Cardiac fibroblast (primary cell): ENCODE data around the gene GFPT1.

Experiments used
- DNase-seq, 2 donors: peaks; one replicate each; pipeline versions ENCODE4 v3.0.0 to v3.0.0-alpha.2; 2010; ENCODE audit warnings: low read depth in 2 of 2
- H3K4me3 ChIP-seq, 2 donors: replicated peaks in 1 of 2; 1 replicate in 1 of 2; 2 replicates in 1 of 2; pipeline ENCODE4 v1.5.1; 2011; ENCODE audit warnings: low read depth in 2 of 2, low read length in 2 of 2, mild to moderate bottlenecking in 2 of 2, moderate library complexity in 1 of 2
- TF ChIP-seq, protein P1 (sequence below): IDR thresholded peaks from one replicate; pipeline ENCODE4 v1.5.1; 2011; ENCODE audit warnings: low read depth, mild to moderate bottlenecking, low read length, inconsistent platforms

GFPT1 gene

DNA sequence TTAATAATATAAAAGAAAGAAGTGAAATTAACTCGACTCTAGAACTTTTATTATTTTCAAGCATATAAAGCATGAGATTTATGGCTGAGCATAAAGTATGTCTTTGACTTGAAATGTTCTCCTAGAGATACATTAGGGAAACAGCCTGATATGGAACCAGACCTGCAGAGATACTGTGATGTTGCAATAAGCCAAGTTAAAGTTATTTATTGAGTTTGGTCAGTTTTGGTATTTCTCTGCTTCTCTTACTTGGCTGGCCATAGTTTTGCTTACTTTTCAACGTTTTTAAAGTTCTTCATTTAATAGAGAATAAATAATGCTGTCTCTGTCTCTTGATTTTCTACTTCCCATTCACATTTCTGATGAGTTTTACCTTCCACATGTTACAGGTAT lies 76.0 kb downstream of the GFPT1 start:
- TF ChIP-seq, protein P1, sequence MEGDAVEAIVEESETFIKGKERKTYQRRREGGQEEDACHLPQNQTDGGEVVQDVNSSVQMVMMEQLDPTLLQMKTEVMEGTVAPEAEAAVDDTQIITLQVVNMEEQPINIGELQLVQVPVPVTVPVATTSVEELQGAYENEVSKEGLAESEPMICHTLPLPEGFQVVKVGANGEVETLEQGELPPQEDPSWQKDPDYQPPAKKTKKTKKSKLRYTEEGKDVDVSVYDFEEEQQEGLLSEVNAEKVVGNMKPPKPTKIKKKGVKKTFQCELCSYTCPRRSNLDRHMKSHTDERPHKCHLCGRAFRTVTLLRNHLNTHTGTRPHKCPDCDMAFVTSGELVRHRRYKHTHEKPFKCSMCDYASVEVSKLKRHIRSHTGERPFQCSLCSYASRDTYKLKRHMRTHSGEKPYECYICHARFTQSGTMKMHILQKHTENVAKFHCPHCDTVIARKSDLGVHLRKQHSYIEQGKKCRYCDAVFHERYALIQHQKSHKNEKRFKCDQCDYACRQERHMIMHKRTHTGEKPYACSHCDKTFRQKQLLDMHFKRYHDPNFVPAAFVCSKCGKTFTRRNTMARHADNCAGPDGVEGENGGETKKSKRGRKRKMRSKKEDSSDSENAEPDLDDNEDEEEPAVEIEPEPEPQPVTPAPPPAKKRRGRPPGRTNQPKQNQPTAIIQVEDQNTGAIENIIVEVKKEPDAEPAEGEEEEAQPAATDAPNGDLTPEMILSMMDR: no peak
- H3K4me3 ChIP-seq: no peak overlapping the region
- no peak for DNase-seq

DNA sequence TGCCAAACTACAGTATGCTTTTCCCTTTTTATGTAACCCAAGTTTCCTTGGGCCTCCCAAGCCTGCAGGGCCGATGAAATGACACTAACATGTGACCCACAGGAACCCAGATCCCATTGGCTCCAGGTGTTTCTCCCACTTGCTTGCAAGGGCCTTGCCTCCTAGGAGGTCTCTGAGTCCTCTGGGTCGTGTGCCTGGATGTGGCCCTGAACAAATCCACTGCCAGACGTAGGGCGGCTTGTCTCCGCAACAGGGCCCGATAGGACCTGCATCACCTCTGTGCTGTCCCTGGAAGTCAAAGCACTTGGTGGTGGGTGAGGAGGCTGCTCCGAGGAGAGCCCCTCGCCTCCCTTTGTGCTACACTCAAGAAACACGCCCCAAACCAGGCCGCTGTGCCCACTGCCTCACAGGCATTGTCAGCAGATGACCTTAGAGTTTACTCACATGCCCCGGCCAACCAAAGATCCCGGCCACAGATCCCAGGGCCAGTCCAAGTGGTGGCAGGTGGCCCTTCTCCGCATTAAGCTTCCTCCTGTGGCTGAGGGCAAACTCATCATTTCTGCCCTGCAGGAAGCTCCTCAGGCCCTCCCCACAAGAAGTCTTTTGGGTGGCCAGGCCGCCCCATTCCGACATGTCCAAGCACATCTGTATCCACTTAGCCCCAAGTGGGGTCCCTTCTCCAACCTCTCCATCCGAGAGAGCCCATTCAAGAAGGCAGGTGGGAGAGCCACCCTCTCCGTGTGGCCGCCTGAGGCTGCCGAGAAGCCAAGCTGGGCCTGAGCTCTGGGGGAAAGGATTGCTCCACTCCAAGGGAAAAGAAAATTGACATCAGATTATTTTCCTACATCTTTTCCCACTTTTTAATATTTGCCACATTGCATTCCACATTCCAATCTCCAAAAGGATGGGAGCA lies 76.7 kb downstream of the GFPT1 start:
- TF ChIP-seq, protein P1: no peak
- no peak overlapping the region for H3K4me3 ChIP-seq
- no peak for DNase-seq

DNA sequence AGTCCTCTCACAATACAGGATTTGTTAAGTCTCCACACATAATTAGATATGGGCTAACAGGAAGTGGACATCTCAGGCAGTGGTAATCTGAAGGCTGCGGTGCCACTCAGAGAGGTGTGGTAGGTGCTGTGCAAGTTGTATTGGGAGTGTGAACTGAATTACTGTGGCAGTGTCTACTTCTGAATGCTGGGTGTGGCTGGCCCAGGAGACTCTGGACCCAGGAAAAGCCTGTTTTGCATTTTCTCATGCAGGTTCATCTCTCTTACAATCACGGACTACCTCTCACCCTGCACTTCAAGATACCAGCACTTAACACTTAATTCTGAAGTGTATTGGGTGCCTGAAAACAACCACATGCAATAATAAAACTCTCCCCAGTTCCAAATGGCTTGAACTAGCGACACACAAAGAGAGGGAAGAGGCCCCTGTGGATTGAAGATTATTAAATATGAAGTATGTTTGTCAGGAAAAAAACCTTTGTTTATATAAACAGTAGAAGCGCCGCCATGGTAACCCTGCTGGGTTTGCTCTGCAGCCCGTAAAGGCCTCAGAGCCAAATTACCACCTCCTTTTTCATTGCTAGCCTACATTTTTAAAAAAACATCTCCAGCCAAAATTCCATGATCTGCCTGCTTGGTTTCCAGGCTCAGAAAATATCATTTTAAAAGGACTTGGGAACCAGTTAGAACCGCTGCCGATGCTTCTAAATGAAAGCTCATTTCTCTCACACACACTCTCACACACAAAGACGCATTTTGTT lies 77.5 kb downstream of the GFPT1 start:
- TF ChIP-seq, protein P1: no peak

DNA sequence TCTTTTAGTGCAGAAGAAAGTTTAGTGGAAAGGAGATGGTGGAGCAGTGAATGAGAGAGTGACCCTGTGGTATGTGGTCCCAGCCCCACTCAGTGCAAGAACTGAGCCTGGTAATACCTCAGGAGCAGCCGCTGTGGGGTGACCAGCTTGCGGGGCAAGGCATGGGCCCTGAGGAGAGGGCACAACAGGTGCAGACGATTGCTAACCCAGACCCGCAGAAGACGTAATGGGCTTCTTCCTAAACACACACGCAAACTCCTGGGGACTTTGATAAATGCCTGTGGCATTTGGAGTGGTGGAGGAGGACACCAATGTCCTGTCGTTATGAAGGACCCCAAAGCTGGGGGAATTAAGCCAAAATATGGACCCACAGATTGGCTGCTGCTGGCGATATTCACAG lies 78.7 kb downstream of the GFPT1 start:
- DNase-seq: no peak
- no peak overlapping the region for H3K4me3 ChIP-seq
- TF ChIP-seq, protein P1: no peak

More for the DNA sequence above, 77.5 kb downstream of the GFPT1 start:
- DNase-seq: peak; percentile 73 to 86
- no peak overlapping the region for H3K4me3 ChIP-seq

DNA sequence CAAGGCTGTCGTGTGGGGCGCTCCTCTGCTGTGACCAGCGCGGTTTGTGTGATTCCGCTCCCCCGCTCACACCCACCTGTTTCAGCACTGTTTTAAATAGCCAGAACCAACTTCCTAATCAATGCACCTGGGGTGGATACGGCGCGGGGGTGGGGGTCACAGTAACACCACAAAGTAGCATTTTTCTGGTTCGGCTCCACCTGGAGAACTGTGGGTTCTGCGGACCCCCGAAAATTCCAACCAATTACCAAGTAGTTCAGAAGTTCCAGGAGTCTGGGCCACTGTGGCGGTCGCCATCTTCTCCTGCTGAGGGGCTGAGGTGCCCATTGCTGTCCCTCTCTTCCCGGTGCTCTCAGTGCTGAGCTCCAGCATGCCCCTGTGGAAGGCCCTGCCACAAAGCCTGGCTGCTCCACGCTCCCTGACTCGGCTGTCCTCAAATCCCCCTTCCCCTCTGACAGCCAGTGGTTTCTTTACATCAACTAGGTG lies 79.4 kb downstream of the GFPT1 start:
- no peak for DNase-seq
- peak overlapping the region in 1 of 2 donors; percentile 59 for H3K4me3 ChIP-seq
- TF ChIP-seq, protein P1: no peak

DNA sequence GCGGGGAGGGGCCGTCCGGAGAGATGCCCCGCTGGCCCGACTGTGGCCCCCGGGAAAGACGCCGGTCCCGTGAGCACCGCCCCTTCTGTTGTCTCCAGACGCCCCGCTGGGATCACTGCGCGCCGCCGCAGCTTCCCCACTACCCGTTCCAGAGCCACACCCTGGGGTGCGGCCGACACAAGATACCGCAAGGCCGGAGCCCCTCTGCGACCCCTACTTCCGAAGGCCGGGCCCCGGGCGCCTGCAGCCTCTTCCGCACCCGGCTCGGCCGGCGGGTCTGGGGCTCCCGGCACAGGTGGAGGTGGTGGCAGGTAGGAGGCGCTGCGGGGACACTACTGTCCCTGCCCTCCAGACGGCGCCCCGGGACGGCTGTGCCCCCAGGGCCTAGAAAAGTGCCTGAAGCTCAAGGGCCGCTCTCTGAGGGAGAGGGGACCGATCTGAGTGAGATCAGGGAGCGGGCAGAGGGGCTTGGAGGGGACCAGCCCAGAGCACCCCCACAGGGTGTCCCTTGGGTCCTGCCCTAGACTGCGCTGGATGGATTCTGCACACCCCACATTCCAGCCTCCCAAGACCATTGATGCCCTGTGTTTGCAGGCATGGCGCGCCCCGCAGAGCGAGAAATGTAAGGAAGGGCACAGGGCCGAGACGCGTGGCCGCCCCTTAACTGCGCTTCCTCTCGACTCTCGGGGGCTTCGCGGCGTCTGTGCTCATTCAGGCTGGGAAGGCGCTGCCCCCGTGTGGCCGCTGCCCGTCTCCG lies 80.0 kb downstream of the GFPT1 start:
- peak; percentile 90 to 92 for DNase-seq
- H3K4me3 ChIP-seq: peak overlapping the region; percentile 44 to 59
- TF ChIP-seq, protein P1: peak; percentile 88
